Renal cortical epithelial cell (primary cell): ENCODE measurements around the gene PPARA. TPM values are rescaled to one million over a fixed set of nuclear protein-coding genes. Genes with fewer than 3 reads are reported as not detected.

Source experiments
- DNase-seq: peaks from one replicate; pipeline ENCODE4 v3.0.0-alpha.2; 2011; ENCODE audit warnings: low read depth
- total RNA-seq: library from RNA; depleted of rRNA; stranded (reverse); fragments of >200 nt; gene quantifications from 2 replicates; pipeline ENCODE4 v1.2.3, GENCODE V29; 2014

The PPARA gene
- total RNA-seq, 1 donor from 2014 or later, result 19.8 TPM

DNA sequence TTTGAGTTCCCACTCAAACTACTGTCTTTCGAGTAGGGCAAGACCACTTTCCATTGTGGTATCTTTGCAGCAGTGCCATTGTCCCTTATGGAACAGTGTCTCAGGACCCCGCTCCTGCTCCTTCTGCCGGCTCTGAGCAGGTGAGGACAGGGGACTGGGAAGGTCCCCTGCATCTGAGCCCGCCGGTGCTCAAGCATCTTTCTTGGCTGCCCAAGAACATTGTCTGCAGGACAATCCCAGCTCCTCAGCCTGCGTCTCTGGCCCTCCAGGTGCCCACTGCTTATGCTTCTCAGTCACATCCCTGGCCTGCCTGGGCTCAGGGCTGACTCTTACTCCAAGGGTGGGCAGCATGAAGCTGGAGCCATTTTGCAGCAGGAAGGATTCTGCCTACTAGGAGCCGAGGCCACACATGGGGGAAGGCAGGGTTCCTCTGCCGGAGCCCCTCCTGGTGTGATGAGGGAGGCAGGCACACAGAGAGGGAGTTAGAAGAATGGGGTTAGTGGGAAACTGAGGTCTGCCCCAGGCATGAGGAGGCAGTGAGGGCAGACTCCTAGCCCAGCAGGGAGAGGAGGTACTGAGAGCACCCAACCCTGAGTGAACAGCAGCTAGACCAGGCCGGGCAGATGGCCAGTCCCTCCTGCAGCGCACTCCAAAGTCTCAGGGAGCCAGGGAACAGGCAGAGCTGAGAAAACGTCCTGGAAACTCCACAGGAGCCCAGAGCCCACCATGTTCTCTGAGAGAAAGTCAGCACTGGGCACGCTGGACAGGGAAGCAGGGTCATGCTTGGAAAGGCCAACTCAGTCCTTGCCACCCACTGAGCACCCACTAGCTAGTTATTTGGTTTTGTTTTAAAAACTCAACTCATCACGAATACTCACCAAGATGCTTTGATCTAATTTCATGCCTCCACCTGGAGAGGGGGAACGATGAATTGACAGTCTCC lies 7.5 kb upstream of the PPARA start:
- DNase-seq, result no peak

DNA sequence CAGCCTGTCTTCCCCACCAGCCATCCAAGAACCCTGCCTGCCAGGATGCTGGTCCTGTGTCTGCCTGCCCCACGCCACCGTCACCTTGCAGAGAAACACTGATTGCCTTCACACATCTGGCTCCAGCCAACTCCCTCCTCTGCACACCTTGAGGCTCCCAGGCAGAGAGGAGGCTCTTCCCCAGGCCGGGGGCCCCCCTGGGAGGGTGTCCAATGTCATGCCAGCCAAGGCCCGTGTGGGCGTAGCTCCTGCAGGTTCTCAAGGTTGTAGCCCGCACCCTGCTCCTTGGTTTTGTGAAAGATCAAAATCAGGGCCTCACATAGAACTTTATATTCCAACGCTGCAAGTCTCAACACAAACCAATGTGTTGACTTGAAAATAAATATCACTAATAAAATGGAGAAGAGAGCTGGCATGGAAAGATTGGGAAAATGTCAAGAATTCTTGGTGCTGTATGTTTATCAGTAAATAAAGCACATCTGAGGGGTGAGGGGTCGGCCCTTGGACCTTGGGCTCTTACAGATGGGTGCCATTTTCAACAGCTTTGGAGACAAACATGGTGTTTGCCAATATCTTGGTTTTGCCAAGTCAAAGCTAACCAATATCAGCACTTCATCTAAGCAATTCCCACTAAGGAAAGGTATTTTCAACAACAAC lies 6.7 kb upstream of the PPARA start:
- no peak for DNase-seq

DNA sequence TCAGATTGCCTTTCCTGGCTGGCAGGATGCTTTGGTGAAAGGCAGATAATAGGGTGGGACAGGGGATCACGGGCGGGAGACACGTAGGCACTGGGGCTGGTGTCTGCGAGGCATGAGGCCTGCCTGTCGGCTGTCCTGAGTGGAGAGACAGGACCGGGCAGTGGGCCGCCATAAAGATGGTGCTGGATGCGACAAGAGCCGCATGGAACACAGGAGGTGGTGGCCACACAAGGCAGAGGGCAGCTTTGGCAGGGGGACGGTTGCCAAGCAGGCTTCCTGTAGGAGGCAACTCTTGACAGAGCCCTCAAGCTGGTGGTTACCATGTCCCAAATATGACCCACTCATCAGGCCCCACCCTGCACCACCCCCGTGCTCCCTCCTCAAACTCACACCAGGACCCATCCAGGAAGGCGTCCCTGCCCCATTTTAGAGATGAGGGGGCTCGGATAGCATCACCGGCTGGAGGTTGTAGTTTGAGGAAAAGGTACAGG lies 4.9 kb upstream of the PPARA start:
- DNase-seq, result no peak

DNA sequence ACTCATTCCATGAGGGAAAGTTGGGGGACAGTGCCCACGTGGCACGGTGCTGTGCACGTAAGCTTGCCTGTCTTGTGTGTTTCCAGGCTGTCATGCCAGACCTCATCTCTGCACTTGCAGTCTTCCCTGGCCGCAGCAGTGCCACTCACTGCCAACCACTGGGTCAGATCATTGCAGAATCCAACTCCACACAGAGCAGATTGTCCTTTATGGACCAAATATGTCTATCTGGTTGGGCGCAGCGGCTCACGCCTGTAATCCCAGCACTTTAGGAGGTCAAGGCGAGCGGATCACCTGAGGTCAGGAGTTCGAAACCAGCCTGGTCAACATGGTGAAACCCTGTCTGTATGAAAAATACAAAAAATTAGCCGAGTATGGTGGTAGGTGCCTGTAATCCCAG lies 4.4 kb upstream of the PPARA start:
- no peak for DNase-seq

DNA sequence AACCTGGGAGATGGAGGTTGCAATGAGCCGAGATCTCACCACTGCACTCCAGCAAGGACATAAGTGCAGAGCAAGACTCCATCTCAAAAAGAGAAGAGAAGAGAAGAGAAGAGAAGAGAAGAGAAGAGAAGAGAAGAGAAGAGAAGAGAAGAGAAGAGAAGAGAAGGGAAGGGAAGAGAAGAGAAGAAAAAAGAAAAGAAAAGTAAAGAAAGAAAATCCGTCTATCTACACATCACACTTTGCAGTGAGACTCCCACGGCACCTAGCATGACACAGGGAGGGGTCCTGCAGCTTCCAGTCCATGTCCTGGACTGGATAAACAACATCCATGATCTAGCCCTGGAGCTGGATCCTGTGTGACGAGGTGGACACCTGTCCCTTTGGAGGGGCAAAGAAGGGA lies 4.0 kb upstream of the PPARA start:
- DNase-seq, result no peak

DNA sequence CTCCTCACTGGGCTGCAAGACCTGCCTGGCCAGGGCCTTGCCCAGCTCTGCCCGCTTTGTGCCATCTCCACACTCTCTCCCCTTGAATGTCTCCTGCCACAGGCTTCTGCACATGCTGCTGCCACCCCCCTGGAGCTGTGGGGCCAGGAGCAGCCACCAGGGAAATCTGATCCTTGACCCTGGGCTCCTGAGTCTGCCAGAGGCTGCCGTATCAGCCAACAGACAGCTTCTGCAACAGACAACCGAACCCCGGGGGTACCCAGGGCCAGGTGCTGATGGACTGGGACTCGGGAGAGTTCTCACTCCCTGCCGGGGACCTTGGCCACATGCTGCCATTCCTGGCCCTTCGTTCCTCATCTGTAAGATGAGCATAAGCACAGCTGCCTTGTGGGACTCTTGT lies 3.3 kb upstream of the PPARA start:
- no peak for DNase-seq

DNA sequence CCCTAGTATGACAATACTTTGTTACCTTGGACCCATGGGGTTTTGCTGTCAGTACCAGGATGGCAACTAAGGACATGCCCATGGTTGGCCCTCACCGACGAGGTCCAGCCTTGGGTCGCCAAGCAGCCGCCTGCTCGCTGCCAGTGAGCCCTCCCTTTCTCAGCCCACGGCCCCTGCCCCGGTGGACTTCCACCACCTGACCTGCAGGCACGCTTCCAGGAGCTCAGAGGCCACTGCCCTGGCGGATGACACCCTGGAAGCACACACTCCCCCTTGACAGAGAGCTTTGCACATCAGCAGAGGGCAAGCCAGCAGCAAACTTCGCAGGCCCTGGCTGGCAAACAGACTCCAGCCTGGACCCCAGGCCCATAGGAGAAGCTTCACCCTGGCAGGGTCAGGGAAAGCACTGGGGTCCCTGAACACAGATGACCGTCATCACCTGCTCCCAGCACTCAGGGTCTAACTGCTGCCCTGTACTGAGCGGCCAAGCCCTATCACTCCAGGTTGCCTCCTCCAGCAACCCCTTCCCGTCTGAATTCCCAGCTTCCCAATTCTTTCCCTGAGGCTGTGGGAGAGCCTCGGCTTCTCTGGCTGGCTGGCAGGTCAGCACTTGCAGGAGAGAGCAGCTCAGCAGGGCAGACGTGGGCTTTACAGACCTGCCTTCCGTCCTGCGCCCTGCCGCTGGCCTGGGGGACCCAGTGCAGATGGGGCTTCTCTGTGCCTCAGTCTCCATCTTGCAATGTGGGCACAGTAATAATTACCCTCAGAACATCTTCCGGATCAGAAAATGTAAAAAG lies 2.7 kb upstream of the PPARA start:
- DNase-seq, result no peak

DNA sequence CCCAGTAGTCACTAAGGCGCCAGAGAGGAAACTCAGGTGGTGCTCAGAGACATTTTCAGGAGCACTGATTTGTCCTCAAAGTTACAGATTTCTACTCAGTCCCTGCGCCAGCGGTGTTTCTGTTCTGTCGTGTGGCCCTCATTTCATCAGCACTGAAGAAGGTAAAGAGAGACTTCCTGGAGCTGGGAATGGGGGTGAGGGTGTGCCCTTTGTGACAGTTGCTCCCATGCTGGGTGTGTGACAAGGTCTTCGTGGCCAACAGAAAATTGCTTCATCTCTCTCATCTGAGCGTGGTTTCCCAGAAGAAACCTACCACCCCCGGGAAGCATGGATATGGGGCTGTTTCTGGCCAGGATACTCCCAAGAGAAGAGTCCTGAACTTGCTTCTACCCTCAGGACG lies 2.0 kb upstream of the PPARA start:
- DNase-seq, result no peak

DNA sequence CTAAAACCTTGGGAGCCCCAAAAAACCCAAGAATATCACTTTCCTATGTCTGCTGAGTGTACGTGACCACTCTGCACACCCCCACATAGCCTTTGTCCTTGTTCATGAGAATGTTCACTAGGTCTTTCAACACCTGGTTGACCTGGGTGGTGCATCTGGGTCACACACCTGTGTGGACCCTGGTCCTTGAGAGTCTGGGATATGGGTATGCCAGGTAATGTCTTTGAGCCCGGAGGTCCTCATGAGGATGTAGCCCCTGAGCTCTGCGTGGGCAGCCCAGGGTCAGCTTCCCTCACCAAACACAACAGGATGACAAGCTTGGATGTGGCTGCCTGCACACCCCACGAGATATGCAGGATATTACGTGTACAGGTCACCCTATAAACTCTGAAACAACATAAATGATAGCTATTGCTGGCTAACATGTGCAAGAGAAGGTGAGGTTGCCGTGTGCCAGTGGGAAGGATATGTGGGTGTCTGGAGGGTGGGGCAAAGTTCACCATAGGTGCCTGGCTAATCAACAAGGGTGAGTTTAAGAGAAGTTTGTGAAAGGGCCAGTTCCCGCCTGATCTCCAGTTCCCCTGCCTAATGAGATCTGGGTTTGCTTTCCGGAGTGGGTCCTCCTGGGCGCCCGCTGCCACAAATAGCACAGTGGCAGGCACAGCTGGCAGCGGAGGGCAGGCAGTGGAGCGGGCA lies 1.4 kb upstream of the PPARA start:
- DNase-seq, result no peak

DNA sequence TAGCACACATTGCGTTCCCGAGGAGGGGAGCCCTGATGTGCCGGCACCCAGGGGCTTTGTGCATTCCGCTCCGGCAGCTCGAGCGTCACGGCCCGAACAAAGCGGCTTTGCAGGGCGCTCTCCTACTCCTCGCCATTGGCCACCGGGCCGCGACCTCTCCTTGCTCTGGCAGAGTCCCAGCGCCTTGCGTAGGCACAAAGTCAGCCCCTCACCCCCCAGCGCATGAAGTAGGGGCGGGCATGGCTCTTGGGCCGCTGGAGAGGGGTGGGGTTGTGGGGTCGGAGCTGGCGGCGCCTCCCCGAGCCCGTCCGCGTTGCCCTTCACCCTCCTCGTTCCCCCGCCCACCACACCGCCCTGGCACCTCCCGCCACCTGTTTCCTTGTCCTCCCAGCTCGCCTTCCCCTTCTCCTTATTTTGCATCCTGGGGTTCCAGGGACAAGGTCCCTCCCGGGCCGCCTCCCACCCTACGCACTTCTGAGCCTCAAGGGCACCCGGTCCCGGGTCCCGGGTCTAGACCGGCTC lies 753 bp upstream of the PPARA start:
- DNase-seq, result no peak

DNA sequence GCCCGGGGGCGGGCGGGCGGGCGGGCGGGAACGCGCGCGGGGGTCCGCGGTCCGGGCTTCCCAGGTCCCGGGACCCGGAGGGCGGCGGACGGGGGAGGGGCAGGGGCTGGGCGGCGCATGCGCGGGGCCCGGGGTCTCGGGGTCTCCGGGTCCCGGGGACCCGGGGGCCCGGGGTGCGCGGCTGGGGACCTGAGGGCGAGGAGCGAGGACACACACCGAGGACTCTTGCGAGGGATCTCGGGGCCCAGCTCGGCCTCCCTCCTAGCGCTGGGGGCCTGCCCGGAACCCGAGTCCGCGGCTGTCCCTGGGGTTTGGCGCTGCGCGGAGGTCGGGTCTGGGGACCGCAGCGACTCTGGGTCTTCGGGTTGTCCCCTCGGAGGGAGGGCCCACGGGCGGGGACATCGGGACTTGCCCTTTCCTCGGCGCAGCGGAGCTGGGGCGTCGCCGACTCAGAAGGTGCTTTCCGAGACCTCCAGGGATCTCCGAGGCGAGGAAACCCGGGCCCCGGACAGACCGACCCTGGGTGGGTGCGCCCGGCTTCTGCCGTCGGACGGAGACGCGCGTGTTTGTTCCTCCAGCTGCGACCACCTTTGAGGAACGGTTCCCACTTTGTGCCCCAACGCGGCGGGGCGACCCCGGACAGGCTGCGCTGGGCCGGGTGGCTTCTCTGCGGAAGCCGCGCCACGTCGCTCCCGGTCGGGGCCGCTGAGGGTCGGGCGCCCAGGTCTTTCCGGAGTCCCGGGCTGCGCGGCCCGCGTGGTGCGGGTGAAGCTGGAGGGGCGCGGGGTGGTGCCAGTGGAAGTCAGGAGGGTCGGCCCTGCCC lies 540 bp downstream of the PPARA start:
- no peak for DNase-seq

DNA sequence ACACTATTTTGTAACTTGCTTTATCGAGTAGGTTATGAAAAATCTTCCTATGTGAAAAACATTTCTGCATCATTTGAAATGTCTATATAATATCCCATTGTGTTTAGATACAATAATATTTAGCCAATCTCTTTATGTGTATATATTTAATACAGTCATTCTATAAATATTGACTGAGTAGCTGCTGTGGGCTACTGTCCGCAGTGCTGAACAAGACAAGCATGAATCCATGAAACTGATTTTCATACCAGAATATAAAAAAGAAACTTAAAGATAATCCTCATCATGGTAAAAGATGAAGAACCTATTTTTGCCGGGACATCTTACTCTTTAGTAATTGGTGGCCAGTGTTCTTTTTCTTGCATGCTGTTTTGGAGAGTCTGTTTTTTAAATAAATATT lies 3.6 kb downstream of the PPARA start:
- no peak for DNase-seq

DNA sequence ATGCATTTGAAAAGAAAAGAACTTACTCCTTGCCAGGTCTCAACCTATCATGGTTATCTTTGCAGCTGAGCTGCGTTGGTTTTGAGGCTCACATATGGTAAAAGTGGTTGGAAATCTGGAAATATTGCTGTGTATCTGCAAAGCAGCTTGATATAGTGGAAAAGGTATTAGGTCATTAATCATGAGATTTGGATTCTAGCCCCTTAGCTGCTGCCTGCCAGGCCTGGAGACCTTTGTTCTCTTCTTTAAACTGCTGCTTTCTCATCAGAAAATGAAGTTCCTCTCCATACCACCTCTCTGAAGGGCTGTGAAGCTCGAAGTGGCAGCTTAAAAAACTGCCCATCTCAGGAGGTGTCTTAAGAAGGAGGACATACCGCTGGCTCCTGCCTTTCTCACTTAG lies 5.7 kb downstream of the PPARA start:
- no peak for DNase-seq

DNA sequence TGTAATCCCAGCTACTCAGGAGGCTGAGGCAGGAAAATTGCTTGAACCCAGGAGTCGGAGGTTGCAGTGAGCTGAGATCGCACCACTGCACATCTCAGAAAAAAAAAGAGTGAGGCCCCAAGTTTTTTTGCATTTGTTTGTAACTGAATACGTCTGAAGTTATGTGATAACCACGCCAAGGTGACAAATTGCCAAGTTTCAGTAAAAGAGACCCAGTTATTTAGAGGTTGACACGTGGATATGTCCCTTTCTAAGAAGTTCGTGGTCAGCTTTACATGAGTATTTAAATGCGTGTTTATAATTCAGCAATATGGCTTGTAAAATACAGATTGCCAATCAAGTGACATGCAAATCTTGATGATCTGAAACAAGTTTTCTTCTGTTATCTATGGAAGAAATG lies 8.0 kb downstream of the PPARA start:
- no peak for DNase-seq

DNA sequence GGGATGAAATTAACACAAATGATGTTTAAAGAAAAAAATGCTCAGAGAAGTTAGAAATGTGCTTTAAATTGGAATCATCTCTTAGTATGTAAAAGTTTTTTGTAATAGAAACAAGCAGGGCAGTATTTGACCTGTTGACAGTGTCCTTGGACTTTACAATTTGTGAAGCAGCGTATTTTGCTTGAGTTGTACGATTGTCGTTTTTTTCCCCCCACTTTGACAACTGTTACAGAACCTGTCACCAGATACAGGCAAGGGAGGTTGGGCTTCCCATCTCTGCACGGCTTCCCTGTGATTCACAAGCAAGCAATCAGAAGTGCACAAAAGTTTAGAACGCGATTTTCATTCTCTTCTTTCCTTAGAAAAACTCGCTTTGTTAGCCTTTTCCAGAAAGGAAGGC lies 8.9 kb downstream of the PPARA start:
- no peak for DNase-seq

DNA sequence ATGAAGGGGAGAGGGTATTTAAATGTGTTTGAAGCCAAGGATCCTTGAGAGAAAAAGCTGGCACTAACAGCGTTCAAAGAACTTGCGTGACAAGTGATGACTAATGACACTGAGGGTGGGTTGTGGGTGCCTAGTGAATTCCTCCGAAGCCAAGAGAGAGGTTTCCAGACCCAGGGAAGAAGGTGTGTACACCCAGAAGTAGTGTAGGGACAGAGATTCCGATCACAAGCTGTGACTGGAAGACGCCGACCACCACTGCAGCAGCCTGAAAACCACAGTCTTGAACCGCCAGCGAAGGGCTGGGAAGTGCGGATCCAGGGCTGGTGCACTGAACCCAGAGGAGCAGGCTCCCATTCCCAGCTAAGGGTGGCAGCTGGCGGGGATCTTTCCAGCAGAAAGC lies 9.5 kb downstream of the PPARA start:
- peak; percentile 66 for DNase-seq

DNA sequence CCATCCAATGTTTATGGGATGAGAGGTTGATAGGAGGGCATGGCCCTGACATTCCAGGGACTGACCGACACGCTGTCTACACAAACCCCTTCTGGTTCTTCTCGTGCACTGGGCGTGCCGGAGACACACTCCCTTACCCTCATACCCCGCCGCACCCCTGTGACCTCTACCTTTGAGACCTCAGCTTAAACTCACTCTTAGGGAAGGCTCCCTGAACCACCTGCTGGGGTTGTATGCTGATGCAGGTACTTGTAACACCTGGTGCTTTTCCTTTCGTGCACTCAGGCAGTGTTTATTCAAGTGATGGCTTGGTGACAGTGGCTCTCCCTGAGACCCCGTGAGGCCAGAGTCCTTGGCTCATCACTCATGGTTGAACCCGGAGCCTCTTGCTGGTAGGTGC lies 12.0 kb downstream of the PPARA start:
- DNase-seq, result no peak

DNA sequence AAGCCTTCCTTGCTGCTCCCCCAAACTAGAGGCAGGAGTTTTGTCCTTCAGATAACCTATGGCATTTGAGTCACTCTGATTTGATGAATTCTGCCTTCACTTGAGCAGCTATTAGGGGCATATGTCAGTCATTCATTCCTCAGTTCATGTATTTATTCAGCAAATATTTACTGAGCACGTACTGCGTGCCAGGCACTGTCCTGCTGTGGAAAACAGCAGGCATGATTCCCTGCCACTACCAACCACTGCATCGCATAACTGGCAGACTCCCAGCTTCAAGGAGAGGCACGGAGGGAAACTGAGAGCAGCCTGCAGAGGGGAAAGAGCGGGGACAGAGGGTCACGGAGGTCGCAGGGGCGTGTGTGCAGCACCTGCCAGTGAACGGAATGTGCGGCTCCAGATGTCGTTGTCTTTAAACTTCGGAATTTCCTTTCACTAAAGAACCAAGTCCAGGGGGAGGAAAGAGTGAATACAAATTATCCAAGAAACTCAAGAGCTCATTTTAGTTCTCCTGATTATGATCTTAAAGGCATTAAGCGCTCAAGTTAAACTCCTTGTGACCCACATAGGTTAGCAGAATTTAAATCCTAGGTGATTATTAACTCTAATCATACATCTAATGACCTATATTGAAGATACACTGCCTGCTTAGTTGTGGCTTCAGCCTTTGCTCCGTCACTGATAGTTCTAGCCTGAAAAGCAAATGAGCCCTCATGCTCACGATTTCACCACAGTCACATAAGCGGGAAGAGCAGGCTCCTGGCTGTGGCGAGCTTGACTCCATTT lies 12.6 kb downstream of the PPARA start:
- no peak for DNase-seq

DNA sequence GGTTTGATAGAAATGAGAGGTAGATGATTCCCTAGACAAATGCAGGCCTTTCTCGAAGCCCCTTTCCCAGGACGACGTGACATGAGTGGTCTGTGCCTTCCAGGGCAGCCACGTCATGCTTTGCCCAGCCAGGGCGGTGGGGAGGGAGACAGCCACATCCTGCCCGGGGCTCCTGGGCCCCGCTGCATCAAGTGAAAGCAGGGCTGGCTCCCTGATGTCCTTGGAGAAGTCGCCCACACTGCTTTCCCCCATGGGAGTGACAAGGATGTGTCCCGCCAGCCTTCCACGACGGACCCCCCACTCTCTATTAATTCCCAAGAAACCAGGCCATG lies 13.2 kb downstream of the PPARA start:
- DNase-seq, result no peak

DNA sequence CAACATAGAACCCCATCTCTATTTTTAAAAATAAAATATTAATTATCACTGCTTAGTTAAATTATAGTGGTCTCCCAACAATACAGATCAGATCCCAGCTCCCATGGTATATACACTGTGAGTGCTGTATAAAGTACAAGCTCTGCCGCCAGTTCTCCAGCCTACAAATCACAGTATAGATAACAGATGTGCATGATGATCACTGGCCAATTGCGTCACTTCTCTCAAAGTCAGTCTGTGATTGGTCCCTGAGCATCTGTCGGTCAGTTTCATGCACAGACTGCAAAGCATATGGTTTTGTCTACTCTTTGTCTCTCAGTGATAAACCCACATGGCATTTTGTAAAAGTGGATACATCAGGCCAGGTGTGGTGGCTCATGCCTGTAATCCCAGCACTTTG lies 15.7 kb downstream of the PPARA start:
- DNase-seq, result no peak
